ENCODE measurements around the gene BCL2.
"Not testable (repeated sequence)": the region's sequence is repeated elsewhere in the genome, so short reads cannot be mapped to it uniquely, and the experiment has no call there.

BCL2 gene

DNA sequence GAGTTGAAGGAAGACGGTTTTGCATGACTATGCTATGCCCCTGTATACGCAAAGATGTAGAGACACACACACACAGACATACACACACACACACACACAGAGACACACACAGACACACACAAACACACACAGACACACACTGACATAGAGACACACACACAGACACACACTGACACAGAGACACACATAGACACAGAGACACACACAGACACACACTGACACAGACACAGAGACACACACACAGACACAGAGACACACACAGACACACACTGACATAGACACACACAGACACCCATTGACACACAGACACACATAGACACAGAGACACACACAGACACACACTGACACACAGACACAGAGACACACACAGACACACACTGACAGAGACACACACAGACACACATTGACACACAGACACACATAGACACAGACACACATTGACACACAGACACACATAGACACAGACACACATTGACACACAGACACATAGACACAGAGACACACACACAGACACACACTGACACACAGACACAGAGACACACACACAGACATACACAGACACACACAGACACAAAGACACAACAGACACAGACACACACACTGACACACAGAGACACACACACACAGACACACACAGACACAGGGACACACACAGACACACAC is 121.3 kb downstream of the BCL2 start:
- DNase-seq = no peak

DNA sequence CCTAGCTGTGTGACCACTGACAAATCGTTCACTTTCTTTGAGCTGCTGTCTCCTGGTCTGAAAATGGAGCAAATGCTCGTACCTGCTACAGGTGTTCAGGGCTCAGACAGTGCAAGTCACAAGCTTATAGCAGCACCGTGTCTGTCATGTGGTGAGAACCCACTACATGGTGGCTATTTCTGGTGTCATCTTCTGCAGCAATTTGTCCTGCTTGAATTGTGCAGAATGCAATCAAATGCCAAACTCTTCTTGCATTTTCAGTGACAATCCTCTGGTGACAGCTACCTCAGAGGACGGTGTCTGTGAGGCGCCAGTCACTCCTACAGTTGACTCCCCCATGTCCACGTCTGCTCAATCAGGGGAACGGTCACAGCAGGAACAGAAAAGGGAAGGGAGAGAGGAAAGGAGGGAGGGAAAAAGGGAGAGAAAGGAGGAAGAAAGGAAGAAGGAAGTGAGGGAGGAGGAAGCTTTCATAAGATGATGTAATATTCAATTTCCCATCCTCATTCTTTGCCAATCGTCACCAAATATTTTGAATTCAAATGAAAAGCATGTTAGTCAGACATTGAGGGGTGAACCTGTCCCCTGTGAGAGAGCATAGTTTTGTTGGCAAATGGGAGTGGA is 122.2 kb downstream of the BCL2 start:
- DNase-seq = no peak

DNA sequence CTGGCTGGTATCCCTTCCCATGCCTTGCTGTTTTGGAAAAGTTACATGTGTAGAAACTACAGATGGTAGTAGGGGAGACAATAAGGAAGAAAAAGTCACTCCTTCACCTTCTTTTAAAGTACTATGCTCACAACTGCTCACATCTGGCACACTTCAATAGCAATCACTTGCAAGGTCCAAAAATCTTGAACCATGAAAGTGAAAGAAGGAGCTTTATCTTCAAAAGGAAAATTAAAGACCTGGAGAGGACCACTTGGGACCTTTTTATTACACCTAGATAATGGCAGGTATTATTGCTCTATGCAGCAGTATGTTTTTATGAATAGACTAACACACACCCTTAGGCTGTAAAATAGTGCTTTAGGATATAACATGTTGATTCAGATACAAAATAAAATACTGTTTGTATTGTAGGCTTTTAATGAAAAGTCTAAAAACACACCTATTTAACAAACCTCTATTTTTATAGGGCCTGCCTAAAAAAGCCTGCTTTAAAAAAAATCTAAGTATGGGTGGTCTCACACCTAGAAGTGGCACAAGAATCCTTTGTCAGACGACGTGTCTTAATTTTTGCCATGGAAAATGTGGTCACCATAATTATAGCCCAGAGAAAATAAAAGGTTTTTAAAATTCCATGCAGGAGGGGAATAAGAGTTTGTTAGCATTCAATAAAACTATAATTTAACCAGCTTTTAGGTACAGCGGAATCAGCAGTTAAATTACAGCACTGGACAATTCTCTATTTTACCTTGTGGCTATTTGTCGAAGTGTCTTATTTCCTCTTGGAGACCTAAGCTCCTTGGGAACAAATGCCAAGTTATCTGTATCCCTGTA is 124.0 kb downstream of the BCL2 start:
- no peak for DNase-seq

DNA sequence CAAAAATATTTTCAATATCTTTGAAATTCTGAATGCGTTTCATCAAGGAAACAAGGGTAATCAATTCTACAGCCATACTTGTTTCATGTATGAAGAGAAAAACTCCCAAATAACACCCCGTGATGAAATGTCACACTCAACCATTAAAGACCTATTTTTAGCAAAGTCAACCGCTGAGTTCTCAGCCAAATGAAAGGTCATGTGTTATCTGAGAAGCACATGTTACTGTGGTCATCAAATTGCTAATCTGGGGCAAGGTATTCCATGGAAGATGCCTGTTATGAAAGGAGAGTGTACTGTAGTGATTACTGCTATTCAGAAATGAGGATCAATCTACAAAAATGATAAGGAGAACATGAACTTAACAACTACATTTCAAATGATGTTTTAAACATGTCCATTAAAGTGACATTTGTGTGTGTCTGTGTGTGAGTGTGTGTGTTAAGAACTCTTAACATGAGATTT is 126.7 kb downstream of the BCL2 start:
- DNase-seq = no peak

DNA sequence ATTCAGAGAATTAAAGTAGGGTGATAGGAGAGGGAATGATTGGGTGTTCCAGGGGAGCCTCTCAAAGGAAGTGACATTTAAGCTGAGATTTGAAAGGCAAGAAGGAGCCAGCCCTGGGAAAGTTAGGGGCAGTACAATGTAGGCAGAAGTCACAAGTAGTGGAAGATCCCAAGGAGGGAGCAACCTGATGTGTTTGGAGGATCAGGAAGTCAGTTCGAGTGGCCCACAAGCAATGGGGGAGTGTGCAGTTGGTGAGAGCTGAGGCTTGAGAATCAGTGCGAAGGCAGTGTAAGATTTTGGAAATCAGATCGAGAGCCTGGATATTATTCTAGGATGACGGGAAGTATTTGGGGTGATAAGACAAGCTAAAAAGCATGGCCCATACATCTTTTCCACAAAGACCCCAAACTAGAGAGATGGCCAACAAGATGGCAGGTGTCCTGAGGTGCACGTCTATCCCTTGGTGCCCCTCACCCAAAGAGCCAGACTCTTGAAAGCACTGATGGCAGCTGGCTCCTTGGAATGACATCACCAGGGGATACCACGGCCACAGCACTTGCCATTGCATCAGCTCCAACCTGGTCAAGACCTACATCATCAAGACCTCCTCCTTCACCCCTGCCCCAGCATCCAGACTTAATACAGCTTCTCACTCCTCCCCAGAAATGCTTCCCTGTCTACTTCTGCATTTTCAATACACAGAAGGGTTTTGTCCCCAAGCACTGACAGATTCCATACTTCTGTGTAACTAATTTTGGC is 127.3 kb downstream of the BCL2 start:
- DNase-seq = no peak

DNA sequence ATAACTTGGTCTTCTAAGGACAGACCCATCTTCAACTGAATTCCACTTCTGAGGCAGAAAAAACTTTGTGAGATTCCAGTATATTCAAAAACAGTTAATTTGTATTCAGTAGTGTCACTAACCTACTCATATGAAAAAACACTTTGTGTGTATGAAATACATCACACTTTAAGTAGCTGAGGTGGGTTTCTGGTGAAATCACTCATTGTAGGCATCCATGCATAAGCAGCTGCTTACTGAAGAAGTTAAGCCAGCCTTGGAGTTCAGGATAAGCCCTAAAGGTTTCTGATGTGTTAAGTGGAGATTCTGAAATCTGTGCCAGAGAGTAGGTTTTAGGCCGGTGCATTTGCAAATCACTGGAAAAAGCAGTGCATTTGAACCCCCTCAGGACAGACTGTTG is 128.2 kb downstream of the BCL2 start:
- DNase-seq = no peak

DNA sequence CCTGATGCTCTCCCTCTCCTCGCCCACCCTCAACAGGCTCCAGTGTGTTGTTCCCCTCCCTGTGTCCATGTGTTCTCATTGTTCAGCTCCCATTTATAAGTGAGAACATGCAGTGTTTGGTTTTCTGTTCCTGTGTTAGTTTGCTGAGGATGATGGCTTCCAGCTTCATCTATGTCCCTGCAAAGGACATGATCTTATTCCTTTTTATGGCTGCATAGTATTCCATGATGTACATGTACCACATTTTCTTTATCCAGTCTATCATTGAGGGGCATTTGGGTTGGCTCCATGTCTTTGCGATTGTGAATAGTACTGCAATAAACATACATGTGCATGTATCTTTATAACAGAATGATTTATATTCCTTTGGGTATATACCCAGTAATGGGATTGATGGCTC is 128.7 kb downstream of the BCL2 start:
- DNase-seq = not testable (repeated sequence)

DNA sequence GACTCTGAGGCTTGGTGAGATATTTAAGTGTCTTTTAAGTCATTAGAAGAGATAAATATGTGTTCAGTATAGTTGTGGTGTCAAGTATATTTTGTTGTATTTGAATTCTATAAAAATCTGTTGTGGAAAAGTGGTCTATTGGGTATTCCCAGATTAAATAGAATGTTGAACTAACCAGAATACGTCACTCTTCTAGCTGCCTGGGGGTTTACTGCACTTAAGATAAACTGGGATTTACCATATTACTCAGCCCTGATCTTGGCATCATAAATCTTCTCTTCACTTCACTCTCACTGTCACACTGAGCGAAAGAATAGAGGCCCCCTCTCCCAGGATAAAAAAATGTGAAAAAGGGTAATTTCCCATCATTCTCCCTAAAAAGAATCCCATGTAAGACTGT is 129.8 kb downstream of the BCL2 start:
- no peak for DNase-seq

DNA sequence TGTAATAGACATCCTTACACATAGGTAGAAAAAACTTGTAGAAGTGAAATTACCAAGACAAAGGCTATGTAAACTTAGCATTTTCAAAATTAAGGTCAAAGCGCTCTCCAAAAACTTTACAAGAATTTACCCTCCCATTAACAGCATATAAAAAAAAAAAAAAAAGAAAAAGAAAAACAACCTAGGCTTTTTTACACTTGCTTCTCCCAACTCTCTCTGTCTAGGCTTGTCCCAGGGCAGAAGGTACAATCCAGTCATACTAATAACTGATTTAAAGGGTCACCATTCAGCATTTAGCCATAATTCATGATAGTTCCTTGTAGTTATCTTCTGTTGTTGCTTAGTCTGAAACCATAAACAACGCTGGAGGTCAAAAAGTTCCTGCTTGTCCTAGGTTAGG is 130.5 kb downstream of the BCL2 start:
- DNase-seq = no peak

DNA sequence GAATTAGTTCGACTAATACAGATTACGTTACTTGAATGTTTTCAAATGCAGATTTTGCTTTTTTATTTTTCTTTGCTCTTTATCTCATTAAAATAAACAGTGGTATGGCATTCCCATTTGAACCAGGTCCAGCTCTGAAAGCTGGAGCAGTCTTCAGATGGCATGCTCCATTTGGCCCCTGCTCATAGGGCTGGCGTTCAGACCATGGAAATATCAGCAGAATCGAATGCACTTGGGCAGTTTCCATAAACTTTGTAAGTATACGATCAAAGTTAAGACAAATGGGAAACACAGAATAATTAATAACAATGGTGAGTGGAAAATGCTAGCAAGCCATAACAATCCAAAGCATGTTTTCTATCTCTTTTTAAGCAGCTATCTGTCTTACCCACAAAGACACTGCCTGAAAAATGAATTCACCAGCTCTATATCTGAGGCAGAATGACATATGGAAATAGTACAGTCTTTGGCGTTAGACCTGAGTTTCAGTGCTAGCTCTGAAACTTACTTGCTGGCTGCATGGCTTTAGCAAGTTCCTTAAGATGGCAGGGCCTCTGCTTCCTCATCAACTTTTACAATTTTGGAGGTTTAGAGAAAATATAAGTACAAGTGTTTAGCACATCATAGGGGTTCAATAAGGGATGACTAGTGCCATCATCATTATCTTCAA is 131.6 kb downstream of the BCL2 start:
- no peak for DNase-seq

DNA sequence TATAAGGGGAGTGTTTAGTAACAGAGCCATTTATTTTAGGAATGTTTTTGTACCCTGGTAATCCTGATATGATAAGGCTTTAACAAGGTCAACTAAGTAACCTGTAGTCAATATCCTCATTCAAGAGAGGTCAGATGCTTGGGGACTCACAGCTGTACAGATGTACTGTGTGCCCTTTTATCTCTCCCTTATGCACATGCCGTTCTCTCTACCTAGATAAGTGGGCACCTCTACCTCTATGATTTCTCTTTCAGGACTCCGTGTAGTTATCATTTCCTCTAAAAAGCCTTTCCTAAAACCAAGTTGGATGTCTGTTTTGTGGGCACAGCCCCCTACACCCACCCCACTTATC is 132.4 kb downstream of the BCL2 start:
- no peak for DNase-seq

DNA sequence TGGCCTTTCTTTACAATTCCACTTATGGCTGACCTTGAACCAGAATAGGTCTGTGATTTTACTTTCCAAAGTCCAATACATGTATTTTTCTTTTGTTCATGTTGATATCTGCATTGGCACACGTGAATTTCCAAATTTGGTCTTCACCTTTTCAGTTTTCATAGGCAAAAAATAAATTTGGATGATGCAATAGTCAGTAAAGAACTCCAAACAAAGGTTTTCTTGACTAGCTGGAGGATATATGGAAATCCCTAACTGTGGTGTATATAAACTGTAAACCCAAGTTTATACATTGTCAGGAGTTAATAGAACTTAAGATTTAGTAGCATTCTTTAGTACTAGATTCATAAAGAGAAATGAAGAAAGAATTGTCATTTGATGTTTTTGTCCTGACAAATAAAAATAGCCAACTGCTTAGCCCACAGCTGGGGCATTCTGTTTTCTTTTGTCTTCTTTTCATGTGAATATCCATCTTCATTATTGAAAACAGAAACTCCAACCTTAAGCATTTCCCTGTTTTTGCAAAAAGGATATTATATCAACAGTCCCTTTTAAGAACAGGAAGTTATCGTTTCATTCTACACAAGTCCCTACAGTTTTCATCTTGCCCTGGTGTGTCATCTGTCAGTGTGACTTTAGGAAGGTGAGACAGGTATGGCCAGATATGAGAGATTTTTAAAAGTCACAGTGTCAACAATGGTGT is 132.9 kb downstream of the BCL2 start:
- no peak for DNase-seq

DNA sequence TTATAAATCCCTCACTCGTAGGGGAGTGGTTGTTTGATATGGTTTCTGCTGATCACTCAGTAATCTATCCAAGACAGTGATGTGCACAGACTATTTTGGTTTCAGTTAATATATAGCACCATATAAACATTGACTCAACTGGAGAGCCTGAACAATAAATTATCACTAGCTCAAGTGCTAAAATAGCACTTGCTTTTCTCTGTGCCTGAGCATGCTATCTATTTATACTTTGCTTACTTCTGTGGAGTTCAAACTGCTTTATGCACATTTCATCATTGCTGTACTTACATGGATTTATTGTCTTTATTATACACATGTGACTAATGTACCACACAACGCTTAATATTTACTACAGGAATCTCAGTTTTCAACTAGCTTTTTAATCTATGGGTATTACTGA is 133.6 kb downstream of the BCL2 start:
- no peak for DNase-seq

DNA sequence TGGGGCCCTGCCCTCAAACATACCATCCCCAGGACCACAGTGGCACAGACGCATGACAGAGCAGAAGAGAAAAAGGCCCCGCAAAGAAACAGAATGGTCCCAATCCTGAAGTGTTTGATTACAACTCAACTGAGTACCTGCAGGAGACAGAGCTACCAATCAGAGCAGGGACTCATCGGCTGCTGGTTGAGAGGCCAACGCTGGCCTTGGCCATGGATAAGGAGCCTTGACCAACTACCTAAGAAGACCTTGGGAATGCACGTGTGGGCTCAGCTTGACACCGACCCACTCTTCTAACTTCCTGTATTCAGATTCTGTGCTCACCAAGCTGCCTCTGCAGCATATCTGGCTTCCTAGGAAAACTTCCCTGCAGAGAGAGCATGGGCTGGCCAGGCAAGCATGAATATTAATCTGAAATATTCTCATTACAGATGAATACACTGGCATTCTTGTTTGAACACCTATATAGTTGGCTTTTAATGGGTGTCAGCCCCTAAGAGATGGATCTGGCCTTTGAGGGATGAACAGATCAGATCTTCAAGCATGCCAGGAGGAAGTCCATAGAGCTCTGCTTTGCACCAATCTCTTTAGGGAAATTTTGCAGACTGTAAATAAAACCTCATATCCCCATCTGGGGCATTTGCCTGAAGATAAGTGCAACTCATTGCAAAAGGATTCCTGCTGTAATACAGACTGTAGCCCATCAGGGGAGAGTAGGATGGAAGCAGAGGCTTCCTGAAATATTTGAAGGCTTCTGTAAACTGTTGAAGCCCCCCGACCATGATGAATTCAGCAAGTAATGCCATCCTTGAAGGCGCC is 135.4 kb downstream of the BCL2 start:
- no peak for DNase-seq

DNA sequence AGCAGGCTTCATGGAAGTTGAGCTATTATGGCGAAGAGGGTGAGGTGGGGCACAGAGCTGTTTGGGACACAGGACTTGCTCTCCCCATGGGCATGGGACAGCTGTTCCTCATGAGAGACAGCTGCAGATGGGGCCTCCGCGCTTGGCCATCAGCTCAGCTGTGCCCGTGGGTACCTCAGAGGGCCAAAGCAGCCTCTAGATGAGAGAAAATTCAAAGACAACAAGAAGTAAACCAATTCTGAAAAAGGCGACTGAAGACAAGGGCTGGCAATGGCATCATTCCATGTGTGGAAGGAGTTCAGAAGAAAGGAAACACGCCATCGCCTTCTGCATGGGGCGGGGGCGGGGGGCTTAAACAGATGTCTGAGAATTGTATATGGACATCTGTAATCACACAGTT is 136.2 kb downstream of the BCL2 start:
- DNase-seq = no peak

DNA sequence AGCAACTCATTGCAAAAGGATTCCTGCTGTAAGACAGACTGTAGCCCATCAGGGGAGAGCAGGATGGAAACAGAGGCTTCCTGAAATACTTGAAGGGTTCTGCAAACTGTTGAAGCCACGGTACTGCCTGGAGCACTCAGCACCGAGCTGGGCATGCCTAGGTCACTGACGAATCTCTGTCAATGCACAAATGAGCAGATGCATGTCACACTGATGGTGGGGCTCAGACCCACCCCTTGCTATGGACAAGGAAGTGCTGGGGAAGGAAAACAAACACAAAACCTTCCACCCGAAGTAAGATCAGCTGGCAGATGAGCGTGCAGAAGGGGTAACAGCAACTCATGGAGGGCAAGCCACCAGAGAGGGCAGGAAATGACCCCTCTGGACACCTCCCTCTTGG is 136.7 kb downstream of the BCL2 start:
- DNase-seq = no peak

DNA sequence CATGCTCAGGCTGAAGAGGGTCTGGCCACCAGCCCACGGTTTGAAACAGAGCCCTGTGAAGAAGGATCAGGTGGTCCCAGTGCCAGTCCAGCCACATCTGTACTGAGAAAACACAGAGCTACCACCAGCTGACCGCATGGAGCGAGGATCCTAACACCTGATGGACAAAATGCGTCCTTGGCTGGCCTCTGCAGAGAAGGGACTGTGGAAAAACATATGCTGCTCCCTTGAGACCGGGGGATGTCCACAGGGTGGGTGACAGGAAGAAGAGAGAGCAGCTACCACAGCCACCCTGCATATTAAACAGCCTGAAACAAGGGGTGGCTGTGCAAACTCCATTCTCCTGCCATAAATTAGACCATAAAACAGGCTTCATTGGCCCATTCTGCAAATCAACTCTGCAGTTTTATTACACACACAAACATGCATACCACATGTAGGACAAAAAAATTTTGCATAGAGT is 137.2 kb downstream of the BCL2 start:
- no peak for DNase-seq

DNA sequence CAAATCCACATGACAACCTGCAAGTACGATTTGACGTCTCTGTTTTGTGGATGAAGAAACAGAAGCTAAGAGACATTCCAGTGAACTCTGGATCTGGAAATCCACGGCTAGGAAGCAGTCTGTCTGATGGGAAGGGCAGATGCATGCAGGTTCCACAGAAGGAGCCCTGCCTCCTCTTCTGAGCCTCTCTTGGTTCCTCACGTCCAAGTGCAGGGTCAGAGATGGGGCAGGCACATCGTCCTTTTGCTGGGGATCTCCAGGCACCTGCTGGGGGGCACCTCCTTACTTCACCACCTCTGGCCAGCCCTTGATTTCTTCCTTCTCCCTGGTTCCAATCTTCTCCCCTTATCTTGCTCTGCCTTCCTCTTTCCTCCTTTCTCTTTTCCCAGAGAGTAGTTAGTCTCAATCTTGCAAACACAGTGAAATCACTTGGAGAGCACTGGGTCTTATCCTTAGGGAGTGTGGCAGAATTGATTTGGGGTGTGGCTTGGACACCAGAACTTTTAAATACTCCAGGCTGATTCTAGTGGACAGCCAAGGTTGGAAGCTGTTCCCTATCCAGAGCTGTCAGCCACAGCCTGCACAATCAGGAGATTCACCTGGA is 137.8 kb downstream of the BCL2 start:
- DNase-seq = no peak

DNA sequence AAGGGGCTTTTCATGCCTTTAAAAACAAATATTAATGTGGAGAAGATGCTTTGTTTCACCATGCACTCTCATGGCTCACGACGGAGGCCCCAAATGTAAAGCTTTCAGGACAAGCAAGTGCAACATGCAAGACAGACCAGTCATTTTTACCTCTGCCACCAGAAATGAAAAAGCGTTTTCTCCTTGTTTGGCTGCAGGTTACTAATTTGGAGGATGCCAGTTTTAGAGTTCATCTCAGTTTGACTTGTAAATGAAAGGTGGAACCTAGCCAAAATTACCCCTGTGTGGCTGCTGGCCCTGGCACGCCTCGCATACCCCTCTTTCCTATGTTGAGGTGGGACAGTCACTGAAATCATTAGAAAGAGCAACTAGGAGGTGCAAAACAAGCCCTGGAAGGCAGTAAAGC is 138.6 kb downstream of the BCL2 start:
- no peak for DNase-seq

DNA sequence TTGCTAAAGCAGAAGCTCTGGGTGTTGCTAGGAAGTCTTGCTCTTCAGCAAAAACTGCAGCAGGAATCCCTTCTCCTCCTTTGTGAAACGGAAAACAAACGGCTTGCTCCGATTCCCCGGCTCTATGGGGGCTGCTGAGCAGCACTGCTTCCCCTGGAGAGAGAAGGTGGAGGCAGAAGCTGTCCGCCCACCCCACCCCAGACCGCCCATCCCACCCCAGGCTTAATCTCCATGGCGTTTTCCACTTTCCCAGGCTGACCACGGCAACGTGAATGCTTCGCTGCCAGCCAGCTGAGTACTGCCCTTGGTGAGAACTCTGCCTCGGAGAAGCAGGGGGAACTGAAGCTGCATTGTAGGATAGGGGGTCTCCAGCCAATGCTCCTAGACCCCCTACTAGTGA is 139.2 kb downstream of the BCL2 start:
- no peak for DNase-seq

DNA sequence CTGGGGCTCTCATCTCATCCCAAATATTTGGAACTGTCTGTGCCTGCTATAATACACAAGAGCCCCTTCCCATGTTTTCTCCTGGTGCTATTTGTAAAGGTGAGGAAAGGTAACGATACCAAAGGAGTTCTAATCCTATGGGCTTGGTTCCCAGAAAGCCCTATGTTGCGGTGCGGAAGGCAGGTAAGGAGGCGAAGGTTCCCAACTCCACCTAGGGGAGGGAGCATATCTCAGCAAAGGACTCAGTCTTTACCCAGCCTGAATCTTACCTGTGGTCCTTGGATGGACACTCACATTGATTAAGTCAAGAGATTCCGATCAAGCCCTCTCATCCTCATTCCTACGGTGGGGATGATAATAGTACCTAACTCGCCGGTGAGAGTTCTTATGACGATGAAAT is 140.1 kb downstream of the BCL2 start:
- no peak for DNase-seq

Data from NCI-H1105 treated with DMSO at 0.1 percent for 48 hours (cell line).